GM19023 (cell line): ENCODE measurements around the gene DOCK2.
"Not testable (repeated sequence)": the region's sequence is repeated elsewhere in the genome, so short reads cannot be mapped to it uniquely, and the experiment has no call there.

Source experiments
- ATAC-seq: cut with Tn5 transposase; IDR thresholded peaks from one replicate; pipeline ENCODE4 v1.9.1; 2021; ENCODE audit warnings: mild to moderate bottlenecking, moderate library complexity; ENCODE audit not compliant: unreplicated experiment

DOCK2 gene

DNA sequence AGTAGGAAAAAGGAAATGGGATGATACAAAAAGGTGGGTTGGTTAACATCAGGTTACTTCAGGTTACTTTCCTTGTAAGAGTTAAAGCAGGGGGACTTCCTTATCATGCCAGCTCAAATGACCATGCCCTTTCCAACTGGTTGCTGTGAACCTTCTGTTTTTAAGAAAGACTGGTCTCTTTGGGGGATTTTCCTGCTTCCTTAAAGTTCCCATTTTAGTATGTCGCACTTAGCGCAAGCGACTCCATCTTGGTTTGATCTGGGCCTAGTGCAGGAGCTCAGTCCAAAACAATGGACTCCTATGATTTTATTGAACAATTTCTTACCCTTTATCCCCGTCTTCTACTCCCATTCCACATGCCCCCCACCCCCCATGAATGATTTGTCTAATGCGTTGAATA, 173.4 kb downstream of the DOCK2 start:
- no peak for ATAC-seq

DNA sequence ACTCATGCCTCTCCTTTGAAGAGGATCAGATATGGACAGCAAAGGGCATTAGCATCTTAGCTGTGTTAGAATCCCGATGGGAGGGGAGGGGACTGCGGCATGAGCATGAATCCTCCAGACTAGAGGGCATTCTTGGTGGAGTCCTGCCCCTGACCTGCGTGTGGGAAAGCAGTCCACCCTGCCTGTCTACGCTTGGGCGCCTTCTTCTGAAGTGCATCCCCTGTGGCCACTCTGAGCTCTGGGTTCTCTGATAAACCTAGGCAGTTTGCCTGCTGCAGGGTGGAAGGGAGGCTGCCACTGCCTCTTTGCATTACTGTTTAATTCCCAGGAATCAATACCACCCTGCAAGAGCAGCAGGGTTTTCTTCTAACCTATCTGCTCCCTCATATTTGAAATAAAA, 173.9 kb downstream of the DOCK2 start:
- ATAC-seq: no peak

DNA sequence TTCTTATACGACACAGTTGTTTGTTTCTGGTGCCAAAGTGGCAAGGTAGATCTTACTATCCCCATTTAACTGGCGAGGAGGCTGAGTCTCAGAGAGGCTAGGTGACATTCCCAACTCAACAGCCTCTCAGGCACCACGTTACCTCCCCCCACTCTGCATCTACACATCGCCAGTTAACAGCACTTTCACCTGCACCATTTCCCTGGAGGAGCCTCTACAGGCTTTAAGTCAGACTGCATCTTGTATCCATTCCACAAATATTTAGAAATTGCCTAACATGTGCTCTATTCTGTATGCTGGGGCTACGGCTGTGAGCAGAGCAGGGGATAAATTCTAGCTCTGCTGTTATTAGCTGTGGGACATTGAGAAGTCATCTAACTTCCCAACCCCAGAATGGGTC, 174.6 kb downstream of the DOCK2 start:
- ATAC-seq: no peak

DNA sequence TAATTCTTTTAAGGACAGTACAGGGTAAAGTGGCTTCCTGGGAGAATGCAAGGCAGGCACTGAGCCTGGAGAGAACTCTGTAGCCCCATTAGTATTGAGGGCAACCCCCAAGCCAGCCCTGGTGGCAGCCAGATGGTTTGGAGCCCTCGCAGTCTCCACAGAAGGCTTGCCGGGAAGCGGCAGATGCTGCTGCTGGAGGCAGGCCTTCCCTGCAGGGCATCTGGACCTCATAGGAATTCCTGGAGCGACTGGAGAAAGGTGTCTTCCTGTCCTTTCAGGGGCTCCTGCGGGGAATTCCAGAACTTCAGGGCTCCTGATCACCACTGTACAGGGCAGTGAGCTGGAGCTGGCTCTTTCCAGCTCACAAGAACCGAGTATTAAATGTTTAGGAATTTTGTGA, 175.7 kb downstream of the DOCK2 start:
- no peak for ATAC-seq

DNA sequence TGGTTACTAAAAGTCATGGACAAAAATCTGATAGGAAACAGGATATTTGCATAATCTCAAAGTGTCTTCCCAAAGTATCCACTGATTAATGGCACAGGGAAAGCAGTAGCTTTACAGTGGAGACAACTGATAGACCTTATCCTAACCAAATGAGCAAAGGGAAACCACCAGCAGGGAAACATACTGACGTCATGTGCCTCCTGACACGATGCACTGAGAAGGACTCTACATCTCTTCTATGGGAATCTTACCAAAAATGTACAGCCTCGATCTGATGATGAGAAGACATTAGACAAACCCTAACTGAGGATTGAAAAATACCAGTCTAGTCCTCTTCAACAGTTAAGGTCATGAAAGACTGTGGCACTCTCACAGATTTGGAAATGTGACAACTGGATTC, 177.0 kb downstream of the DOCK2 start:
- ATAC-seq: no peak

DNA sequence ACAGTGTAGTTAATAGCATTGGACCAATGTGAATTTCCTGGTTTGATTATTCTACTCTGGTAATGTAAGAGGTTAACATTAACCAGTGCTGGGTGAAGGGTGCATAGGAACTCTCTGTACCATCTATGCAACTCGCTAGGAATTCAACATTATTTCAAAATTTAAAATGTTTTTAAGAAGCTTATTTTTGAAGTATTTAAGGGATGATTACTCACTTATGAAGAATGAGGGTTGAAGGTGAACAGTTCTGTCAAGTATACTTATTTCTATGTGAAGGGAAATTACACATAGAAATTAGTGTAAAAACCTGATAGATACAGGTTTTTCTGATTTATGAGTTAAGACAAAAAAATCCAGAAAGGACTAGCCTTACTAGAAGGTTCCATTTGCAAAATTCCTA, 177.4 kb downstream of the DOCK2 start:
- no peak for ATAC-seq

DNA sequence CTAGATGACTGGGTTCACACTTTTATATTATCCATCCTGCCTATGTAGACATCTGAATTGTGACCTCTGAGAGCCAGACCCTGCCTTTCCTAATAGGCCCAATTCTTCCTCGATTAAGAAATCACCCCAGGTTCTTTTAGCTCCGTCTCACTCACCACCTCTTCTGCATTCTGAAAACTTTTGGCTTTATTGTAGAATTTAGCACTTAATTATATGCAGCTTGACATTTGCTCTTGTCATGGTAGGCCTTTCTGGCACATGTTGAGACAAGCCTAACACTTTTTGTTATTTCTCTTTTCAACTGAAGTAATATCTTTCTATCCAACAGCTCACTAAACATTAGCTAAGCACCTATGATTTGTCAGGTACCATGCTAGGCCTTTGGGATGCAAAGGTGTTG, 180.0 kb downstream of the DOCK2 start:
- ATAC-seq: no peak

DNA sequence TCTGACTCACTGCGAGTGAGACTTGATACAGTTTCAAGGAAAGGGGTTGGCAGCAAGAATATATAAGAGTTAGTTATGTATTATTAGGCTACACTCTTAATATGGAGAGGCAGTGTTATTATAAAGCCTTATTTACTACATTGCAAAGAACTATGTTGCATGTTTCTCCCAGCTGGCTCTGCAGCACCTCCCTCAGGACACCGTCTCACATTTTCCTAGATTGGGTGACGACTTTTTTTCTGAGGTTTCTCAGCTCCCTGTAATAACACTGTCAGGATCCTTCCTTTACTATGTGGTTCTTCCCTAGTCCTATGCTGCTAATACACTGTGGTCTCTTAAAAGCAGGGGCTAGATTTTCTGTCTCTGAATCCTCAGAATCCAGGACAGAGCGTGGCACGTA, 189.5 kb downstream of the DOCK2 start:
- no peak for ATAC-seq

DNA sequence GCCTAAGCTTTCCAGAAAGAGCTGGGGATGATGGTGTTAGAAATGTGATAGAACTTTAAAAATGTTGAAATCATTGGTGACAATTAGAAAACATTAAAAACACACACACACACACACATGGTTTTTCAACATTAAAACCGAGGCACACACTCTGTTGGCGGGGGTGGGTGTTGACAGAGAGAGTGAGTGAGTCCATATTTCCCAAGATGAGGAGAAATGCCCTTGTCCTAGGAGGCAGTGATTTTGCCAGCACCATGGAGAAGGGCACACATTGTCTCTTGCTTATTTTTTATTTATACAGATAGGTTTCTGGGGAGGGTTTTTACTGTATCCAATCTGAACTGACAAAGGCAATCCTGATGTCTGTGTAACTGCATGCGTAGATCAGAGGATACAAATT, 190.7 kb downstream of the DOCK2 start:
- ATAC-seq: no peak

DNA sequence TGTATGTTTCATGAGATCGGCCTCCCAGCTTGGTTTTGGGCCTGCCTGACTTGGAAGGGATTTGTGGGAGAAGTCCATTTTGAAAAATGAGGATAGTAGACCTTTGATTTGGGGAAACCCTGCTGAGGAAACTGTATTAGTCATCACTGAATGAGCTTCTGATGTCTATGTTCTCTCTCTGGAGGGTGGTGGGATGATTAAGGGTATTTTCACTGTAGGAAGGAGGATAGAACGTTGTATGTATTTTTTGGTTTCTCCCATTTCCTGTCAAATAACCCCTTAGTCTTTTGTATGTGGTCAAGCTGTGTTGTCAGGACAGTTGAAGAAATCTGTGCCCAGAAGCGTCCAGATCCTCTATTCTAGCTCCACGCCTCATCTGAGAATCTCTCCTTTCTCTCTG, 191.3 kb downstream of the DOCK2 start:
- ATAC-seq: peak; percentile 73

DNA sequence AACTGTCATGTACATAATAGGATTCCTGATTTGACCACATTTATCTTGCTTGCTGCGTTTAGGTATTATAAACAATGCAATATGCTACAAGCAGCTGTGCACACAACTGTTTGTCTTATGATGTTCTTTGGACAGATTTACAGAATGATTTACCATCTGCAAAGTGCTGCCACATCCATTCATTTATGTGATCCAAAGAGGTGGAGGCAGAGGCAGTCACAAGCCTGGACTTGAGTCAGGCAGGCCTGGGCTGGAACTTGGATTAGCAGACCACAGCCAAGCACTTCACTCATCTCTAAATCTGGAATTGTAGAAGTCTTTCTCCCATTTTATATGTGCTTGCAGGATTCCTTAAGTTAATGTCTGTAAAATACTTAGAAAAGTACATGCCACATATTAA, 194.3 kb downstream of the DOCK2 start:
- ATAC-seq: no peak

DNA sequence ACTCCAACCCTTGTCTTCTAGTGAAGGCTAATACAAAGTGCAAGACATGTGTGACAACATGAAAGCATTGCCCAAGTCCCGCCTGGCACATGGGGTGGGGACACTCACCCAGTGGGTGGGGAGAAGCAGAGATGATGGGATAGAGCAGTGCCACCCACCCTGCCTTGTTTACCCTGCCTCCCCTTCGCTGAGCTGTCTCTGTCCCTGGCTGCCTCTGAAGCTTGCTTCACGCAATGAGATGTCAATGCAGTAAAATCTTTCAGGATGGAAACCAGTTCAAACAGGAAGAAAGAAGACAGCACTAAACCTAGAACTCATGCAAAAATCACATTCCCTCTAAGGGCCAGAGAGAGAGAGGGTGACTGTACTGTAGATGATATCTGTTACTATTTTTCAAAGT, 195.2 kb downstream of the DOCK2 start:
- ATAC-seq: no peak

DNA sequence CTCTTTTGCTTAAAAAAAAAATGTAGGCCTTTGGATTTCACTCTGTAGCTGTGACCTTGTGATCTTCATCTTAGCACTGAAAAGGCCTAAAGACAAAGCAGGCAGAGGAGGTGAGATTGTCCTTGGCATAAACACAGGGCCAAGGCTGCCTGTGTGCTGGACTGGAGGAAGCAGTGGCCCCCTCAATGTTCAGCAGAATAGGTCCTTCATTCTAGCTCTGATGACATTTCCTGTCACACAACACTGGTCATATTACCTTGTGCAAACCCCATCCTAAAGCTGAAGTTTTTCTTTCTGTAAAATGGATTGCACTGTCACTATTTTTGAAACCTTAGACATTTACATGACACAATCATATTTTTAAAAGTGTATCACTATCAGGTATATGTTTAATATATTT, 195.8 kb downstream of the DOCK2 start:
- ATAC-seq: no peak

DNA sequence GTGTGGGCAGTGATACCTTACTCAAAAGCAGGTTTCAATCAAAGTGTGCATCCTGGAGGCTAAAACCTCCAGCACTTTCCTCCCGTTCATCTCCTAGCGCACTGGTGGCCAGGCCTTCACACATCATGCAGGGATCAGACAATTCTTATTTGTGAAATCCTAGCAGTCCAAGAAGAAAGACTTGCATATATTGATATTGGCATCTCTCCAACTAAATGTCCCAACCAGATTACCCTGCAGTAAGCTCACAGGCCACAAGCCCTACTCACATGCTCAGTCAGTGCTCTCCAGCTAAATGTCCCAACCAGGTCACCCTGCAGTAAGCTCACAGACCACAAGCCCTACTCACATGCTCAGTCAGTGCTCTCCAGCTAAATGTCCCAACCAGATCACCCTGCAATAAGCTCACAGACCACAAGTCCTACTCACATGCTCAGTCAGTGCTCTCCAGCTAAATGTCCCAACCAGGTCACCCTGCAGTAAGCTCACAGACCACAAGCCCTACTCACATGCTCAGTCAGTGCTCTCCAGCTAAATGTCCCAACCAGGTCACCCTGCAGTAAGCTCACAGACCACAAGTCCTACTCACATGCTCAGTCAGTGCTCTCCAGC, 196.7 kb downstream of the DOCK2 start:
- ATAC-seq: not testable (repeated sequence)

DNA sequence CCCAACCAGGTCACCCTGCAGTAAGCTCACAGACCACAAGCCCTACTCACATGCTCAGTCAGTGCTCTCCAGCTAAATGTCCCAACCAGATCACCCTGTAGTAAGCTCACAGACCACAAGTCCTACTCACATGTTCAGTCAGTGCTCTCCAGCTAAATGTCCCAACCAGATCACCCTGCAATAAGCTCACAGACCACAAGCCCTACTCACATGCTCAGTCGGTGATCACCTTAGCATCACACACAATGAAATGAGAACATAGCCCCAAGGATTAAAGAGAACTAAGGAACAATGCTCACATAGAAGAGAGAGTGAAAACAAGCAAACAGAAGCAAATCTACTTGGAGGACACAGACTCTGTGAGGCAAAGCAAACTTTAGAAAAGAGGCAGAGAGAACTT, 197.5 kb downstream of the DOCK2 start:
- ATAC-seq: not testable (repeated sequence)

DNA sequence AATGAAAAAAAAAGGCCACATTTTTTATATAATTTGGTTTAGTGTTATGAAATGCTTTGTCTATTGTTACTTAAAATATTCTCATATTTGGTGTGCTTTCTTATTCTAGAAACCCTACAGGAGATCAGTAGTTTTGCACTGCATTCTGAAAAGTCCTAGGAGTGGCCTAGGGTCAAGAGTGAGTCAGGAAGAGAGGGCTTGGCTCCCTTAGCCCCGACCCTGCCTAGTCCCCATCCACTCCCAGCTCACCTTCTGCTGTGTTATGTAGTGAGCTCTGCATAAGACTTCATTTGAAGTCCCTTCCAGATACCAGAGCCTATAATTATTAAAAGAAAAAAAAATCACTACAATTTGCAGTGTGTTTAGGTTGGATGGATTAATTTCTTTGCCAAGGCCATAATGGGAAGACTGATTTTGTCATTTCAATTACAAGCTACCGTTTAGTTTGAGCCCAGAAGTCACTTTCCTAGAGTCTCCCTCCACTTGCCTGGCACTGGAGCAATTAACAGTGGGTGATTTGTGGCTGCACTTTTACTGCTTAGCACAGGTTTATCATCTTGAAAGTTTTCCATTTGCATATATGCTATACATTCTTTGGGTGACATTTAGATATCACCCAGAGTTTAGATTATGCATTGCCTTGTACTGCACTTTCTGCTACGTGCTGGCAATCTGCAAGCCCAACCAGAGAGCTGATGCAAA, 199.9 kb downstream of the DOCK2 start:
- no peak for ATAC-seq

DNA sequence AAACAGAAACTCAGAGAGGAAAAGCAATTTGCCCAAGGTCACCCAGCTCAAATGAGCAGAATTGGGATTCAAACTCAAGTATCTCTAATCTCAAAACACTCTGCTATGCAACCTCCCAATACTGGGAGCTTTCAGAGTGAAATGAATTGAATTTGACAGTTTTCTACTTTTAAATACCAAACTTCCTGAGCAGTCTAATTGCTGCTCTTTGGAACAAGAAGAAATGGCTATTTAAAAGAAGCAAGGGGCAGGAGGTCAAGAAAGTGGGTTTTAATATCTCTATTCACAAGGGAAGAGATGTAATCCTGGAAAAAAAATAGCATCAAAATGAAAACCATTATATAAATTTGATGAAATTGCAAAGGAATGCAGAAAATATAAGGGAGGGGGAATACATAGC, 200.6 kb downstream of the DOCK2 start:
- no peak for ATAC-seq

DNA sequence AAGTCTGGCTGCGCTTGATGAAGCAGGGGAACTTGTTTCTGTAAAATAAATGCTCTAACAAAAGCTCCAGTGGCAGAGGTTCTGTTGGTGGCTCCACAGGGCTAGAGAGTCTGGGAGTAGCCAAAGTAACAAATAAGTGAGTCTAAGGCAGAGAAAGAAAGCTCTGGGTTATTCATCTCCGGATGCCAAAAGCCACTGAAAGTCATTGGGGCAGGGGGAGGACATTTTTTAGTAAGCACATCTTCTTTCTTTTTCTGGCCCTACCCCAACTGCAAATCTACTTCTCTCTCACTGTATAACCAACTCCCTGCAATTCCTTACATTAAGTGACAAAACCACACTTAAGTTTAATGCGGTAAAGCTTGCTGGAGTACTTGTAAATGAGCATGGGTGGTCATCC, 201.6 kb downstream of the DOCK2 start:
- peak; percentile 94 for ATAC-seq

DNA sequence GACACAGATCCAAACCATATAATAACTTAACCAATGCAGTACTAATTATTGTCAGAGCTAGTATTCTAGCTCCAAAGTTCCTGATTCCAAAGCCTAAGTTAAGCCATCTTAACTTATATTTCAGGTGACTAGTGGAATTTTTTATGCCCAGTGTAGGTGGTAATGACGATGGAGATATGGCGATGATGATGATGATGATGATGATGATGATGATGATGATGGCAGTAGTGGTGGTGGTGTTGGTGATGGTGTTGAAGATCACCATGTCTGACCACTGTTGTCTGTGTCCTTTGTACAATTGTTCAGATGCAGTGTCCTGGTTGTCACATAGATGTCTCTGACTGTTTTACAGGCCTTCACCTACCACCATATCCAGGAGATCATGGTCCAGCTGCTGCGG, 203.3 kb downstream of the DOCK2 start:
- no peak for ATAC-seq

DNA sequence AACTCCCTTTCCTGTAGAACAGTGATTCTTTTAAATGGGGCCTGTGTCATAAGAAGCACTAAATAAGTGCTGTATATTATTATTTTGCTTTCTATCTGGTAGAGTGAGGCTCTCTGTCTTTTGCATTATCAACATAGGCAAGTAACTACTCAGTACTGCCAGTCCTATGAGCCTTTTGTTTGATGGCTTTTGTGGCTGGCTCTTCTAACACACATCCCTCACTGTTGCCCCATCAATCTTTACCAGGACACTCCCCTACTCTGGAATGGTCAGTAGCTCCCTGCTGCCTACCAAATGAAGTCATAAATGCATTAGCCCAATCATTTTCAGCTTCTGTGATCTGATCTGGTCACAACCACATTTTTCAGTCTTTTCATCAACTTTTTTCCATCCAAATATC, 205.6 kb downstream of the DOCK2 start:
- no peak for ATAC-seq

DNA sequence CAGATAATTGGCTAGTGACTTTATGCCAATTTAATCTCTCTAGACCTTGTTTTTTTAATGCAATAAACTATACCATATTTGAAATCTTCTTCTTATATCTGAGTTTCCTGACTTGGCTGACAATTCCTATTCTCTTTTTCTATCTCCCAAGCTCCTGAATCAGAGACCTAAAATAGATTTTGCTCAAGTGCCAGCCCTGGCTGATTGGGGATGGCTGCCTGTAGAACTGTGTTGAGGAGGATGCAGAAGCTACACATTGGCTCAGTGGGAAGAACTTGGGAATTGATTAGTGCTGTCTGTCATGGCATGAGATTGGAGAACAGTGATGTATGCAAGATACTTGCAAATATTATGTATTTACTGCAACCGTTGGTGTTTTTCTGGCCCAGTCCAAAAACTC, 210.4 kb downstream of the DOCK2 start:
- ATAC-seq: no peak

DNA sequence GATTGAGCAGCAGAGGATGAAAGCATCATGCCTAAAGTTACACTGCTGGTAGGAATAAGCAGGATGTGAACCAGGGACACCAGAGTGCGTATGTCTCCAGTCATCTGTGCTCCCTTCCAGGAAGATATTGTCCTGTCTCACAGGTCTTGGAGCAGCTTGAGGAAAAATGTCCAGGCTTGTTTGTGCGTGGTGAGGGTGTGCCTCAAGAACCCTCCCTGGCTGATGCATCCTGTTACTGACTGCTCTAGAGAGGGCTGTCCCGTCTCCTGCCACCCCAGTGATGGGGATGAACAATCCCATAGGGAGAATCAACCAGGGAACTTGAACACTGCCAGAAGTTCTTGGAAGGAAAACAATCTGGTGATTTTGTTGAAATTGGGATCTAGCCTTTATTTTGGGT, 211.2 kb downstream of the DOCK2 start:
- no peak for ATAC-seq

DNA sequence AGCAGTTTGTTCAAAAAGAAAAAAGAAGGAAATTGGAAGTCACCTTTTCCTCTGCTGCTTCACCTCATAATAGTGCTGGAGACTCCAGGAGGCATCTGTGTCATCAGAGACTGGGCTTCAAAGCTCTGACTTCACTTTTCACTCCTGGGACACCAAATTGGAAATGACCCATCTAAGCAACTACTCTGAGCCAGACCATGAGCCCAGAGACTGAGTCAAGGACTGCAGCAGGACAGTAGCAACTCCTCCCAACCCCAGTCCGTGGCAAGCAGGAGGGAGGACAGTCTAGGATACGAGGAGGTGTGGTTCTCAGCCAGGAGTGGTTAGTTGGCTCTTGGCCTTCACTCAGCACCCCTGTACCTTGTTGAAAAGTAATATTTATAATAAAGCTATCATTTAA, 211.7 kb downstream of the DOCK2 start:
- ATAC-seq: no peak
